Stimulated activated CD8-positive, alpha-beta memory T cell treated with anti-CD3 and anti-CD28 coated beads, Interleukin-15, amount 100 ng/mL, for 1 hour (primary cell): Measurements from ENCODE around the gene GLI1.

Experiments used
- DNase-seq: peaks from one replicate; pipeline ENCODE4 v3.0.0-alpha.2; 2020; ENCODE audit warnings: low read depth

The GLI1 gene

GRCh38 chr12:57520053-57520818, 60.7 kb downstream of the GLI1 start, which contains the start of gene DDIT3:
Gene DDIT3 (minus strand): TSS chr12:57520514. CDS start chr12:57517406, 3,108 bp downstream.
- DNase-seq, result peak; percentile 98

GRCh38 chr12:57521525-57522010, 62.0 kb downstream of the GLI1 start:
- no peak for DNase-seq
